ENCODE data around the gene ASS1. TPM values are rescaled to one million over a fixed set of nuclear protein-coding genes. Genes with fewer than 3 reads are reported as not detected.

The ASS1 gene
- polyA plus RNA-seq, 4 donors = 285 to 349 (median 306) TPM

DNA sequence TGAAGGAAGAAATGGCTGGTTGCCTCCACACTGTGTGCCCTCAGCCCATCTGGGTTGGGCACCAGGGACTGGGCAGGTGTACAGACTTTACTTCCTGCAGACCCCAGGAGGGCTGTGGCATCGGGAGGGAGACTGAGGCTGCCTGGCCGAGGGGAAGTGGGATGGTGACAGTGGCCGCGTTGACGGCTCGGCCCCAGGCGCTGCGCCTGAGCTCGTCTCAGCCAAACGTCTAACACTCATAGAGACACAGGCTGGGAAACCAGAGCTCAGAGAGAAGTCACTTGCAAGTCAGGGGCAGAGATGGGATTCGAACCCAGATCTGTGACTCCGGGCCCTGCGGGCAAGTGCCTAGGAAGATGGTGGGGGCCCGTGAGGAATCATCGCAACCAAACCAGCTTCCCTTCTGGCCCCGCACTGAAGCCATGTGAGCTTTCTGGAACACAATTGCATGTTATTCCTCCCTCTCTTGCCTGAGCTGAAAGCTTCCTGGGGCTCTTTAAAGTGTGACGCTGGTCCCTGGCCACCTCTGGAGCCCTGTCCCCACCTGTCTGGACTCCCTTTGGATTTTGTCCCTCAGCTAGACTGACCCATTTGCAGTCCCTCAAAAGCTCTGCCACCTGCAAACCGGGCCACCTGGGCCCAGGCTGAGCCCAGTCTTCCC lies 81.6 kb downstream of the ASS1 start:
- no peak for DNase-seq (ENCODE audit: low read depth in 4 of 4, low spot score in 2 of 4)

DNA sequence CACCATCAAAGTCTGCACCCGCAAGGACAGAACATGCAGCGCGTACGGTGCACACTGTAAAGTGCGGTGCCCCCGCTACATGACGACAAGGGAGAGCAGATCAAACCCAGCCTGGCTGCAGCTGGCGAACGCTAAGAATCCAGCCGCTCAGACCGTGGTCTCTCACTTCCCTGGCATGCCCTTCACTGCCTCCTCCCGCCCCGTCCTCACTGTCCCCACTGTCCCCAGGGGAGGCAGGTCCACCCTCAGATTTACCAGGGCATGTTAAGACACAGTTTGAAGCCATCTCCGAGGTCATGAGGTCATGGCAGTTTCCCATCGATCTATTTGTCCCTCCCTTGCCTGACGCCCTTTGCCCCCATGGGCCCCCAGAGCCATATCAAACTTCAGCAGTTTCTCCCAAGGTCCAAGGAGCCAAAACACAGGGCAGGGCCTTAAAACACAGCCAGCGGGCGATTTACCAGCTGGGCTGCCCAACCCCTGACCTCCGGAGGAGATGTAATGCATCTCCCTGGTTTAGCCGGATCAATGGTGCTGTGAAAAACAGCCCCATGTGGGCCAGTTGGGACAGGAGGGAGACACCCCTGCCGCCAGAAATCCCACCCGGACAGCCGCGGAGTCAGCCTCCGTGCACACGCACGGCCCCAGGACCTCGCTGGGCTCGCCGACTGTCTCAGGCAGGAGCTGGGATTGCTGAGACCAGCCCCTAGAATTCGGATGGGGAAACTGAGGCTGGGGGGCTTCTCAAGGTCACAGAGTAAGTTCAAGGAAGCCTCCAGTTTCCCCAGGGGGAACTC lies 82.3 kb downstream of the ASS1 start:
- DNase-seq (ENCODE audit: low read depth in 4 of 4, low spot score in 2 of 4) = no peak

DNA sequence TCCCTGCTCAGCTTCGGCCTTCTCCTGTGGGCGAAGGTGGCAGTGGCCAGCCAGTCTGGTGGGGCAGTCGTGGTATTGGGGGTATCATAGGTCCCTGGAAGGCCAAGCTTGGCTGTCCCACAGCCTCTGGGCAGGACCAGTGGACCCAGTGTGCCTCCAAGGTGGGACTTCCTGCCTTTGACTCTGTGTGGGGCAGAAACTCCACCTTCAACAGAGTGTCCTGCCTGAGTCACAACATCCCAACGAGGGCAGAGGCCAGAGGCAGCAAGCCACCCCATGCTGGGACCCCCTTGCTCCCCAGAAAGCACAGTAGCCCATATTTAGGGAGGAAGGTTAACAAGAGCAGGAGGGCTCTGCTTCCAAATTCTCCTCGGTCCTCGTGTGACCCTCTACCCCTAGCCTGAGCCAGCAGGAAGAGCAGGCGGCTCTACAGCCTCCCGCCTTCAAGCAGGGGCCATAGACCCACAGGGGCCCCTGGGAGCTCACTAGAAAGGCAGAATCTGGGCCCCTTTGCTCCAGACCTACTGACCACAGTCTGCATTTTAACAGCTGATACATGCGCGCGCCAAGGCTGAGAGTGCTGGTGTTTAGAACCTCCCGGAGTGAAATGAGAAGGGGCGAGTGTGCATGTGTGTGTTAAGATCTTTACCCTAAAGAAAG lies 83.0 kb downstream of the ASS1 start:
- no peak for DNase-seq (ENCODE audit: low read depth in 4 of 4, low spot score in 2 of 4)

DNA sequence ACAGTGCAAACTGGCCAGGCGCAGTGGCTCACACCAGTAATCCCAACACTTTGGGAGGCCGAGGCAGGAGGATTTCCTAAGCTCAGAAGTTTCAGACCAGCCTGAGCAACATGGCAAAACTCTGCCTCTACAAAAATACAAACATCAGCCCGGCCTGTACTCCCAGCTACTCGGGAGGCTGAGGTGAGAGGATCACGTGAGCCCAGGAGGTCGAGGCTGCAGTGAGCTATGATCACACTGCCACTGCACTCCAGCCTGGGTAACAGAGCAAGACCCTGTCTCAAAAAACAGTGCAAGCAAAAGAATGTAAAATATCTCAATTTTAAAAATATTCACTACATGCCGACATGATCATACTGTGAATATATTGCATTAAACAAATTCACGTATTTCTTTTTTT lies 83.9 kb downstream of the ASS1 start:
- no peak for DNase-seq (ENCODE audit: low read depth in 4 of 4, low spot score in 2 of 4)

DNA sequence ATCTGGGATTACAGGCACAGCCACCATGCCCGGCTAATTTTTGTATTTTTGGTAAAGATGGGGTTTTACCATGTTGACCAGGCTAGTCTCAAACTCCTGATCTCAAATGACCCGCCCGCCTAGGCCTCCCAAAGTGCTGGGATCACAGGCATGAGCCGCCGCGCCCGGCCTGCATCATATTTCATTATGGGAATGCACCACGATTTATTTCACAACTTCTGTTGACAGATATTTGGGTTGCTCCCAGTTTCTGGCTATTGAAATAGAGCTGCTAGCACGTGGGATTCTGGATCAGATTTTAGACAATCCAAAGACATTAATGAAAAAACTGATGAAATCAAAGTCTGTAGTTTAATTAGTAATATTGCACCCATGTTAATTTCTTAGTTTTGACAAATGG lies 86.2 kb downstream of the ASS1 start:
- no peak for DNase-seq (ENCODE audit: low read depth in 4 of 4, low spot score in 2 of 4)

DNA sequence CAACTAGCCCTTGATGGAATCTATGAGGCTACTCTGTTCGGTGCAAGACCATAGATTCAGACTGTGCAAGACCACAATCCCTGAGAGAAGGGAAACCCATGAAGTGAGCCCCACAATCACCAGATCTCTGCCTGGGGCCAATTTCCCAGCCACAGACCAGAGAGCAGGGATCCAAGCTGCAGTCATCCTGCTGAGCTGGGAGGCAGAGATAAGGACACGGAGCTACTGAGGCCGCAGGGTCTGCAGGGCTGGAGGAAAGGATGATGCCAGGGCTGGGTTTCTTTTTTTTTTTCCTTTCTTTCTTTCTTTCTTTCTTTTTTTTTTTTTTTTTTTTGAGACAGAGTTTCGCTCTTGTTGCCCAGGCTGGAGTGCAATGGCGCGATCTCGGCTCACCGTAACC lies 86.9 kb downstream of the ASS1 start:
- DNase-seq (ENCODE audit: low read depth in 4 of 4, low spot score in 2 of 4) = no peak

DNA sequence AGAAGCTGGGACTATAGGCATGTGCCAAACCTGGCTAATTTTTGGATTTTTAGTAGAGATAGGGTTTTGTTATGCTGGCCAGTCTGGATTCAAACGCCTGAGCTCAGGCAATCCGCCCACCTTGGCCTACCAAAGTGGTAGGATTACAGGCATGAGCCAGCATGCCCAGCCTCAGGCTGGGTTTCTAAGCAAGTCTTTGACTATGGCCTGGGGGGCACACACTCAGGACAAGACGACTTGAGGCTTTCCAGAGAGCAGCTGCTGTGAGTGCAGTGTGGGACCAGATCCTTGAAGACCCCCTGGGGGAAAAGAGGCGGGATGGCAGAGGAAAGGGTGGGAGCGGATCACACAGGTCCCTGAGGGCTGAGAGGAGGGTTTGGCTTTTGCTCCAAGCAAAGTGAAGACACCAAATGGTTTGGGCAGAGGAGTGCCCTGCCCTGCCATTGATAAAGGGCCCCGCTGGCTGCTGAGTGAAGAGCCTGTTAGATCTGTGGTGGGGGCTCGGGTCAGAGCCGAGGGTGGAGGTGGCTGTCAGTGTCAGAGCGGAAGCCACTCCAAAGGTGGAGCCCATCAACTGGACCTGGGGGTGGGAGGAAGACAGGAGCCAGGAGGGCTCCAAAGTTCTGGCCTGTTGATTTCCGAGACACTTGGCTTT lies 87.8 kb downstream of the ASS1 start:
- no peak for DNase-seq (ENCODE audit: low read depth in 4 of 4, low spot score in 2 of 4)

DNA sequence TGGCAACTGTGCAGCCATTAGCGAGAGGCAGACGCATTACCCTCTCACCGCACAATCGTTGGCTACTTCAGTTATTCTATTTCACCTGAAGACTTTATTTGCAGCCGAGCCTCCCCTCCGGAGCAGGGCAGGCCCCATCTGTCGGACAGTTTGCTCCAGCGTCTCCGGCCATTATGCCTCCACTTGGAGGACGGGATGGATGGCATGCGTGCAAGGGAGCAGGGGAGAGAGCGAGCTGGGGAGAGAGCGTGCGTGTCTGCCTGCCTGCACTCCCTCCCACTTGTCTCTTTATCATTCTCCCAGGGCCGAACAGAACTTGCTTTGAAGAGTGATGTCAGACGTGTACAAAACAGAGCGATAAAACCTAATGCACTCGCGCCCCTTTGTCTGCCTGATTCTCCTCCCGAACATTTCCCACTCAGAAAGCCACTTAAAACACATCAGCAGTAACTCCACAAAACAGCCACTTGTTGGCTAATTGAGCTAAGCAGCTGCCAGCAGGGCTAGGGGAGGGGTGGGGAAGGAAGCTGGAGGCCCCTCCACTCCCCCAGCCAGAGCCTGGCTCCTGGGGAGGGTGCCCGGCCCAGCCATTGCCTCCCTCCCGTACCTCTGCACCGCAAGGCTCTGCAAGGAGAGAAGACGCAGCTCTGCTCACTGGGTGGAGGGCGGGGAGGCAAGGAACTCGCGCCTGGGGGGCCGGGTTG lies 91.2 kb downstream of the ASS1 start:
- peak; percentile 13 to 28 (median 20) for DNase-seq (ENCODE audit: low read depth in 4 of 4, low spot score in 2 of 4)

DNA sequence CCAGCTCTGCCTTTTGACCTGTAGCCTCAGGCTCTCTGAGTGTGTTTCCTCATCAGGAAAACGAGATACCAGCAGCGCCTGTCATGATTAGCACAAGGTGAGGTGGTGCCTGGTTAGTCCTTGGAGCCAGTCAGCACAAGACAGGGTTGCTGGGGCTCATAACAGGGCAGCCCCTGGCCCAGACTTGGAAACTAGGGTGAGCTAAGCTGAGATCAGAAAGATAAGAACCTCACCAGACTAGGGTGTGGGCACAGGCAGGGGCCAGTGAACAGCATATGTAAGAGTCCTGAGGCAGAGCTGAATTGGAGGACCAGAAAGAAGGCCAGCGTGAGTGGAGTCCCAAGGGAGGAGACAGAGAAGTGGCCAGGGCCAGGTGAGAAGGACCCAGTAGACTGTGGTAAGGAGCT lies 91.9 kb downstream of the ASS1 start:
- no peak for DNase-seq (ENCODE audit: low read depth in 4 of 4, low spot score in 2 of 4)

DNA sequence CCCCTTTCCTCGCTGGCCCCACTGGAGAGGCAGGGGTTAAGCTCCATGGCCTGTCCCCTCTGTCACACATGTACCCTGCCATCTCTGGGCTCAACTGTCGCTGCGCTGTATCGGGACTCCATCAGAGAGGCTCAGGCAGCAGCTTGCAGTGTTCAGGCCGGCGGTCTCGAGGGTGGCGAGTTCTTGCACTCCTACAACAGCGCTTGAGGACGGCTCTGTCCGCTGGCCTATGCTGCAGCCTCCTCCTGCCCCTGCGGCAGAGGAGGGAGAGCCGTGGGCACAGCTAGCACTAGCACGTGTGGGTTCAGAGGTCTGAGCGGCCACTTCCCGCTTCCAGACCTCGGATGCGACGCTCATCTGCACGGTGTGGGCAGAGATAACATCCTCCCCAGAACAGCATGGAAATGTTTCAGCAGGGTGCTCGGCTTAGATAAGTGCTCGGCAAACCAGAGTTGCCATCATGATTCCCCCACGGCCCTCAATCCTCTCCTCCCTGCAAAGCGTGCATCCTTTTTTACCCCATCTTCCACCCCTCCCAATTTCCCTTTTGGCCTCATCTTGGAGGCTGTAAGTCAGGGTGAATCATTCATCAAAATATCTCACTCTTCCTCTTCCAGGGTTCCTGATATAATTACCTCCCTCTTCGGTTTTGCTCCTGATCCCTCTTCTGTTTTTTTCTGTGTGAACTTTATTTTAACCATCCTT lies 92.7 kb downstream of the ASS1 start:
- DNase-seq (ENCODE audit: low read depth in 4 of 4, low spot score in 2 of 4) = no peak

DNA sequence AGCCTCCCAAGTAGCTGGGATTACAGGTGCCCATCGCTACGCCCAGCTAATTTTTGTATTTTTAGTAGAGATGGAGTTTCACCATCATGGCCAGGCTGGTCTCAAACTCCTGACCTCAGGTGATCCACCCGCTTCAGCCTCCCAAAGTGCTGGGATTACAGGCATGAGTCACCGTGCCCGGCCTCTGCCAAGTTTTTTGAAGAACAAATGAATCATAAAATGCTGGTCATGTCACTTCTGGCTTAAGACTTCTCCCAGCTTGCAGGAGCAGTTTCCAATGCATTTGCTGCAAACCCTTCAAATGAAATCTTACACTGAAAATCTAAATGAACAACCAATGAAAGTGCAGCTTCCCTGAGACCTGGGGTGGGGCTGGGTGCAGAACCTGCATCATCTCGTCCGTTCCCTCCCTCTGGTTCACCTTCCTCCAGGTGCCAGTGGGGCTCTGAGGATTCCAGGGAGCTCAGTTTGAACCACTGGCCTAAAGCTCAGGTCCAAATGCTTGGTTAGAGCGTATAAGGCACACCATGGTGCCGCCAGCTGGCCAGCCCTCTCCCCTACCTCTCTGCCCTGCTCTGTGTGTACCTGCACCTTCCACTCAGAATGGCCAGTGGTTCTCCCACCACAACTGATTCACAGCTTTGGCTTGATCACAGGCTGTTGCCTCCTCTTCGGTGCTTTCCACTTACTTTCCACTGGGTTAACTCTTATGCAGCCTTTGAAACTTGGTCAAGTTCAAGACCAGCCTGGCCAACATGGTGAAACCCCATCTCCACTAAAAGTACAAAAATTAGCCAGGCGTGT lies 94.9 kb downstream of the ASS1 start:
- DNase-seq (ENCODE audit: low read depth in 4 of 4, low spot score in 2 of 4) = no peak

DNA sequence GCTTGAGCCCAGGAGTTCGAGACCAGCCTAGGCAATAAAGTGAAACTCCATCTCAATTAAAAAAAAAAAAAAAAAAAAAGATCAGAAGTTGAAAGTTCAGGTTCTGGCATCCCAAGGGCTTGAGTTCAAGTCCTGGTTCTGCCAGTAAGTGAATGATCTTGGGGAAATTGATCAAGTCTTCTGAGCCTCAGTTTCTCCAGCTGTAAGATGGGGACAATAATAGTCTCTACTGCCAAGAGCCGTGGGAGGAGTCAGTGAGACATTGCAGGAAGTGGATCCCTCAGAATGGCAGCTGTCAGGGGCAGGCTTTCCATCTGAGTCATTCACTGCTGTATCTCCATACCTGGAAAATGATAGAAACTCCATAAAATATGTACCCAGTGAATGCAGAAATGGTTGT lies 96.8 kb downstream of the ASS1 start:
- no peak for DNase-seq (ENCODE audit: low read depth in 4 of 4, low spot score in 2 of 4)

DNA sequence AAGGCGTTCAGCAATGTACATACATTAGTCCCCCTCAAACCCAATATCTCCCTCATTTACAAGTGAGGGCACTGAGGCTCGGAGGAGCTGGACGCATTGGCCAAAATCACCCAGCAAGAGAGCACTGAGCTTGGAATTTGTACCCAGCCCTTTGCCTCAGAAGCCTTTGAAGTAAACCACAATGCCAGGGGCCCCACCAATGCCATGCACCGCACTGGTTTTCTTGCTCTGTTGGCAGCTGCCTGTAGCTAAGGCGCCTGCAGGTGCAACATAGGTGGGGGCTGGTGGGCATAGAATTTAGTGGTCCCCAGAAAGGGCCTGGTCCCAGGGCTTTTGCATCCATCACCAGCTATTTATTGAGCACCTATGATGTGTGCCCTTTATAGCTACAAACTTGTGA lies 97.3 kb downstream of the ASS1 start:
- DNase-seq (ENCODE audit: low read depth in 4 of 4, low spot score in 2 of 4) = no peak

DNA sequence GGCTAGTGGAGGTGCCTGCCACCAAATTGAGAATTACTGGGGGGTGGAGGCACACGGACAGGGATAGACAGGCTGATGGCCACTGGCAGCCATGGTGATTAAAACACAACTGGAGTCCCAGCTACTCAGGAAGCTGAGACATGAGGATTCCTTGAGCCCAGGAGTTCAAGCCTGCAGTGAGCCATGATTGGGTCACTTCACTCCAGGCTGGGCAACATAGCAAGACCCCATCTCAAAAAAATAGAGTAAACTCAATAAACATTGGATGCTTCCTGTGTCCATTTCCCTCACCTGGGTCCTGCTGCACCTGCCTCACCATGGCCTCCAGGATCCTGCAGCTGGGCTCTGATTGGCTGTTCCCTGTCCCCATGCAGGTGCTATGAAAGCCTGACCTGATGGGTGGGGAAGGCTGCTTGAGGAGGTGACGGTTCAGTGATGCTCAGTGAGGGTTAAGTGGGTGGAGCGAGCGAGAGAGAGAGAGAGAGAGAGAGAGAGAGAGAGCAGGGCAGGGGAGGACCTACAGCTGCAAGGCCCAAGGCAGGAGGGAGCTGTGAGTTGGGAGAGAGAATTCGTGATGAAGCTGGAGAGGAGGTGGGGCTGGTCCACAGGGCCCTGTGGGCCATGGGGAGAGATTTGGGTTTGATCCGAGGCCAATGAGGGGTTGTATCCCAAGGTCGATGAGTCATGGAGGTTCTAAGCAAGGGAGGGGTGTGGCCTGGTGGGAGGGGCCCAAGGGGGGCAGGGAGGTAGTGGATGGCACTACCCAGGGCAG lies 97.9 kb downstream of the ASS1 start:
- DNase-seq (ENCODE audit: low read depth in 4 of 4, low spot score in 2 of 4) = no peak

DNA sequence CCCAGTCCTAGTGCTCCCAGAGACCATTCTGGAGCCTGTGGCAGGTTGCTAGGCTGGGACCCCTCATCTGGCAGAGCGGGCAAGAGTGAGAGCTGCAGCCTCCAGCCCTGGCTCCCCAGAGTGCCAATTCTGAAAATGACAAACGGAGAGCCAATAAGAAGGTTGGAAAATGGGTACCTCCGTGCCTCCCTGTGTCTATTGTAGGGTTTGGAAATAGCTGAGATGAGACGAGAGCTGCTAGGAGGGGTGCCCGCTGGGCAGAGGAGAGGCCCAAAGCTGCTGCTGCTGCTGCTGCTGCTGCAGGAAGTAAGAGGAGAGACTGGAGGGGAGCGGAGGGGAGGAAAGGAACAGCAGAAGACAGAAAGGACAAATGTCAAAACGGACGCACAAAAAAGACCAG lies 98.6 kb downstream of the ASS1 start:
- no peak for DNase-seq (ENCODE audit: low read depth in 4 of 4, low spot score in 2 of 4)

DNA sequence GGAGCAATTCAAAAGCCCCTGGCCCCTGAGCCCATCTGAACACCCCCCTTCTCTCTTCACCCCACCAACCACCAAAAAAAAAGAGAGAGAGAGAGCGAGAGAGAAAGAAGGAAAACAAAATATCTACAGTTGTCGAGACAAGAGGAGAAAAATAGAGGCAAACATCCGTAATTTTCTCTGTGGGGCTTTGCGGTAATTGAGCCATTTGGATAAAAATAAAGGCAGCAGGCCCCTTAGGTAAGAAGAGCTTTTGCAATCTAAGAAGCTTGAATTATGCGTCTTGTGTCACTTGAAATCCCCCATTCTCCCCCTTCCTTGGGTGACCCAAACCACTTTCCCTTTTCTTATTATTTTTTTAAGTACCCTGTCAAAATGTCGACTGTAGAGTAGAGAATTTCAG lies 99.1 kb downstream of the ASS1 start:
- DNase-seq (ENCODE audit: low read depth in 4 of 4, low spot score in 2 of 4) = no peak

DNA sequence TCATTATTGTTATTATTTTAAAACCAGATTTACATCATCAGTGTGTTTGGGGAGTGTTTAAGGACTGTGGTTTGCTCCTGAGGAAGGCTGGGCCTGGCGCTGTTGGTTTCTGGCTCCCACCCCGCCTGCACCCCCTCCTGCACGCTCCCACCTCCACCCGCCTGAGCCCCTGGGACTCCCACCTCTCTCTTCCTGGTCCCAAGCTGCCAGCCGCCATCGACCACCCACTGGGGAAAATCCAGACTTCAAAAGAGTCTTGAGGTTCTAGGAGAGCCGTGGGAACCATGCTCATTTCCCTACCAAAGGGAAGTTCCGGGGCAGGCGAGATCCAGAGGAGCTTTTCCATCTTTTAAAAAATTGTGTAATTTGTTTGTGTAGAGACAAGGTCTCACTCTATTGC lies 99.6 kb downstream of the ASS1 start:
- no peak for DNase-seq (ENCODE audit: low read depth in 4 of 4, low spot score in 2 of 4)

DNA sequence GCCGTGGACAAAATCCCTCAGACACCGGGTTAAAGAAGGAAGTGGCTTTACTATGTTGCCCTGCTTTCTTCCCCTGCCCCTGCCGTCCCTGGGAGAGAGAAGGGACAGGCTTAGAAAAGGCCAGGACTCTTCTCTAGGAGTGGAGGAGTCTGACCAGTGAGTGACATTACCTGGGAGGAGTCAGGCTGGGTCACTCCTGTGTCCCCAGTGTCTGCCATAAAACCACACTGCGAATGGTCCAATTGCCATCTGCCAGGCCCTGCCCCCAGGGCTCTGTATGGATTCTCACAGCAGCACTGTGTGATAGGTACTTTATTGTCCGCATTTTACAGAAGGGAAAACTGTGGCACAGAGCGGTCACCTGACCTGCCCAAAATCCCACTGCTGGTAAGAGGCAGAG lies 103.3 kb downstream of the ASS1 start:
- no peak for DNase-seq (ENCODE audit: low read depth in 4 of 4, low spot score in 2 of 4)
